Measurements from ENCODE around the gene SCRN1. TPM values are rescaled to one million over a fixed set of nuclear protein-coding genes. Genes with fewer than 3 reads are reported as not detected.
A peak's percentile ranks its signal among the peaks of the same experiment; 100 is the strongest.

Gene SCRN1
- total RNA-seq, 1 experiment from 2014 or later: 96.2 TPM

GRCh38 chr7:29987811-29988317 is 1.7 kb downstream of the SCRN1 start:
- TF ChIP-seq TEAD1 (CRISPR knock-in tag; IDR thresholded peaks at IDR 0.05): no peak
- TF ChIP-seq ARID4B (CRISPR knock-in tag; IDR thresholded peaks at IDR 0.05; ENCODE audit: borderline replicate concordance): no peak
- no peak for TF ChIP-seq IRF2 (CRISPR knock-in tag; IDR thresholded peaks at IDR 0.05; ENCODE audit: borderline replicate concordance, low read depth)
- no peak for TF ChIP-seq ZBTB21 (CRISPR knock-in tag; IDR thresholded peaks at IDR 0.05; ENCODE audit: borderline replicate concordance)
- no peak for TF ChIP-seq CTCF (IDR thresholded peaks at IDR 0.05)
- no peak for TF ChIP-seq ZNF263 (CRISPR knock-in tag; IDR thresholded peaks at IDR 0.05; ENCODE audit: low read depth)
- TF ChIP-seq JAZF1 (CRISPR knock-in tag; IDR thresholded peaks at IDR 0.05): no peak
- peaks cover 6% of the 10 kb centered on the region for H3K9me3 Mint-ChIP-seq
- peak overlapping the region; percentile 83 for H3K4me3 Mint-ChIP-seq
- POLR2A ChIA-PET: interaction anchor here (1.1 kb wide), 1 partner anchor 39 kb away, joined by 5 read pairs; the partner anchor contains the start of gene FKBP14
- ATAC-seq: no peak
- peaks cover 18% of the 10 kb centered on the region for H3K27me3 Mint-ChIP-seq (ENCODE audit: low read depth)
- 0 out of 2 replicates have a peak overlapping the region, but pooled peaks have one; percentile 4 for H3K27ac Mint-ChIP-seq
- H3K36me3 Mint-ChIP-seq: peaks cover 8% of the 10 kb centered on the region
- no peak for DNase-seq (ENCODE audit: low spot score)
- peaks cover 21% of the 10 kb centered on the region for H3K4me1 Mint-ChIP-seq
- CTCF ChIA-PET: interaction anchor here (0.9 kb wide), 1 partner anchor 9 kb away, joined by 3 read pairs; no protein-coding TSS in a partner anchor

GRCh38 chr7:29987083-29987482 is 2.5 kb downstream of the SCRN1 start:
- no peak for DNase-seq (ENCODE audit: low spot score)
- H3K4me3 Mint-ChIP-seq: no peak overlapping the region
- ATAC-seq: no peak
- no peak for TF ChIP-seq CDX4 (CRISPR knock-in tag; IDR thresholded peaks at IDR 0.05; ENCODE audit: borderline replicate concordance)
- no peak for TF ChIP-seq CTCF (IDR thresholded peaks at IDR 0.05)
- no peak for TF ChIP-seq CREB1 (CRISPR knock-in tag; IDR thresholded peaks at IDR 0.05)
- no peak for TF ChIP-seq CREM (CRISPR knock-in tag; IDR thresholded peaks at IDR 0.05)
- TF ChIP-seq HMGA2 (CRISPR knock-in tag; IDR thresholded peaks at IDR 0.05): no peak
- no peak for TF ChIP-seq ZNF425 (CRISPR knock-in tag; conservative IDR thresholded peaks at IDR 0.05)
- no peak for TF ChIP-seq ZNF263 (CRISPR knock-in tag; IDR thresholded peaks at IDR 0.05; ENCODE audit: low read depth)
- TF ChIP-seq MXD4 (CRISPR knock-in tag; IDR thresholded peaks at IDR 0.05; ENCODE audit: borderline replicate concordance): no peak
- no peak for TF ChIP-seq TEAD1 (CRISPR knock-in tag; IDR thresholded peaks at IDR 0.05)
- TF ChIP-seq OVOL2 (CRISPR knock-in tag; IDR thresholded peaks at IDR 0.05; ENCODE audit: borderline replicate concordance): no peak
- TF ChIP-seq PRDM15 (CRISPR knock-in tag; IDR thresholded peaks at IDR 0.05): no peak
- no peak for TF ChIP-seq SMAD4 (CRISPR knock-in tag; IDR thresholded peaks at IDR 0.05)
- no peak for TF ChIP-seq MYBL2 (CRISPR knock-in tag; IDR thresholded peaks at IDR 0.05)
- no peak for TF ChIP-seq ZNF219 (CRISPR knock-in tag; IDR thresholded peaks at IDR 0.05; ENCODE audit: borderline replicate concordance)
- no peak for TF ChIP-seq ZNF396 (CRISPR knock-in tag; IDR thresholded peaks at IDR 0.05; ENCODE audit: borderline replicate concordance)

More at GRCh38 chr7:29987083-29987482, 2.5 kb downstream of the SCRN1 start:
- CTCF ChIA-PET: interaction anchor here (0.7 kb wide), 1 partner anchor 42 kb away, joined by 3 read pairs; no protein-coding TSS in a partner anchor
- Mint-ChIP-seq H3K4me1 (peaks cover 21% of the 10 kb centered on the region), H3K27me3 (ENCODE audit: low read depth) (peaks cover 18% of the 10 kb centered on the region), H3K27ac (peak overlapping the region; percentile 88), H3K36me3 (peaks cover 3% of the 10 kb centered on the region), H3K9me3 (no peaks in the 10 kb centered on the region; the same call in 1 of the 2 replicates)
- POLR2A ChIA-PET: no interaction called here
